PC-9 (cell line): Measurements from ENCODE around the gene PROZ.

Experiments used
- CTCF ChIP-seq: fragments of 200-600 bp; sonication (generic); conservative IDR thresholded peaks from 2 replicates; pipeline ENCODE4 v1.6.1; 2017; ENCODE audit warnings: mixed run types, antibody characterized with exemption, mild to moderate bottlenecking, moderate library complexity
- EZH2 ChIP-seq: fragments of 200-600 bp; sonication (generic); IDR thresholded peaks from 2 replicates; pipeline ENCODE4 v1.8.0; 2017; ENCODE audit warnings: antibody characterized with exemption, low read depth

- TF ChIP-seq CTCF, result no peak
- TF ChIP-seq EZH2, result no peak
Measured at GRCh38 chr13:113145496-113145895, 13.0 kb upstream of the PROZ start.
